GM18511 (cell line): Measurements from ENCODE around the gene ETS2.
A peak's percentile ranks its signal among the peaks of the same experiment; 100 is the strongest.
"Not testable (repeated sequence)": the region's sequence is repeated elsewhere in the genome, so short reads cannot be mapped to it uniquely, and the experiment has no call there.

Source experiments
- ATAC-seq: cut with Tn5 transposase; IDR thresholded peaks from one replicate; pipeline ENCODE4 v1.9.1; 2021; ENCODE audit warnings: mild to moderate bottlenecking, moderate library complexity; ENCODE audit not compliant: unreplicated experiment

ETS2 gene

DNA sequence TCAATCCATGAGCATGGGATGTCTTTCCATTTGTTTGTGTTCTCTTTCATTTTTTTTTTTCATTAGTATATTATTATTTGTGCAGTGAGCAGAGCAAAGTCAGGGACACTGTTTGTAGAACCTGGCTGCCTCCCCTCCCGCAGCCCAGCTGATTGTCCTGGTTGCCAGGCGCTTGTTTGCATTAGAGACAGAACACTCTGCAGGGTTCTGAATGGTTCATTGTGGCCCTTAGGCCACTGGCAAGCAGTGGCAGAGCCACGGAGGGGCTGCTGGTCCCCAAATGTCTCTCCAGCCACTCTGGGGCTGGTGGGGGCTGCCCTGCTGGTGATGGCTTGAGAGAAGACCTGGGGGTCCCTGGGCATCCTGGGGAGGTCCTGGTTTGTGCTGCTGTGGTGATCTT lies 29.0 kb downstream of the ETS2 start:
- no peak for ATAC-seq

DNA sequence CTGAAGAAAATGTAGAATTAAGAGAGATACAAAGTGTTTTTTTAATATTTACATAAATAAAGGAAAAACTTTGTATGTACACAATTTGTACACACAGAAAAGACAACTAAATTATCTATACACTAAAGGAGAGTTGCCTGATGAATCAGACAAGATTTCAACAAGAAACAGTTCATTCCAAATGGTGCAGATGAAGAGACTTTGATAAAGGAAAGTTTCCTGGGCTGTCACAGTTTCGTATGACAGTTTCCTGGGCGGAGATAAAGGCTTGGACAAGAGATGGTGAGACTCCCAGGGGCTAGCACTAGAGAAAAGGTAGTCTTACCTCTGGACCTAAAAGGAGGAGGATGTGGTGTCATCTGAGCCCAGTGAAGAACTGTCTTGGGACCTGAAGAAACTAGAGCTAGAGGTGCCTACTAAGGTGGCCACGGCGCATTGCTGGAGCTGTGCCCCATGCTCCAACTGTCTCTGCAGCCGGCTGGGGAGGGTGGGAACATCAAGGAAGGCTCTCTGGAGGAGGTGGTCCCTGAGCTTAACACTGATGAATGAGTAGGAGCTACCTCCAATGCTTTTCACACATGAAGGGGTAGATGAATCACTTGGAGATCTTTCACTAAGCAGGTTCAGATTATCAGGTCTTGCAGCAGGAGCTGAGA lies 32.2 kb downstream of the ETS2 start:
- no peak for ATAC-seq

DNA sequence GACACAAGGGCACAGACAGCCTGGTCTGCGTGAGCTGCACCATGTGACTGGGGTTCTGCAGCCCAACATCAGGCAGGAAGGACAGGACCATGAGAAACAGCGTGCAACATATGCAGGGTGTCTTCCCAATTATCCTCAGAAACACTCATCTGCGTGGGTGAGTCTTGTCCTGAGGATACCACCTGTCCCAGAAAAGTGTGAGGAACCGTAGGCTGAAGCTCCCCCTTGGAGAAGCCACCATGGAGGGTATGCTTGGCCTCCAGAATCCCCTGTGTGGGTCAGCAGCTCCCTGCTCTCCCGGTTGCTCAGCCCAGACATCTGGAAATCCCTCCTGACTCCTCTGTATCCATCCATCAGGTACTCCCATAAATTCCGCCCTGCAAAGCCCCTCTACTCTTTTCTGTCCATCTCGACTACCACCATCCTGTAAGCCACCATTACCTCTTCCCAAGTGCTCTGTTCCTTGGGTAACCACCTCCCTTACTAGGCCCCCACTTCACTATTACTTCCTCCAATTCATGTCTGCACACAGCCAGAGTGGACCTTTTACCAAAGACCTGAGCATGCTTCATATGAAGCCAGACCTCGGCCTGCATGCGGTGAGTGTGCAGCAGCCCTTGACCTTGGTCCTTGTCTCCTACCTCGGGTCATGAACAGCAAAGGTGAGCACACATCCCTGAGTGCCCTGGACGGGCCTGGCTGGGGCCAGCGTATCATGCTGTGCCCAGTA lies 33.0 kb downstream of the ETS2 start:
- ATAC-seq = no peak

GRCh38 chr21:38839328-38840286 lies 33.9 kb downstream of the ETS2 start:
- ATAC-seq = no peak

DNA sequence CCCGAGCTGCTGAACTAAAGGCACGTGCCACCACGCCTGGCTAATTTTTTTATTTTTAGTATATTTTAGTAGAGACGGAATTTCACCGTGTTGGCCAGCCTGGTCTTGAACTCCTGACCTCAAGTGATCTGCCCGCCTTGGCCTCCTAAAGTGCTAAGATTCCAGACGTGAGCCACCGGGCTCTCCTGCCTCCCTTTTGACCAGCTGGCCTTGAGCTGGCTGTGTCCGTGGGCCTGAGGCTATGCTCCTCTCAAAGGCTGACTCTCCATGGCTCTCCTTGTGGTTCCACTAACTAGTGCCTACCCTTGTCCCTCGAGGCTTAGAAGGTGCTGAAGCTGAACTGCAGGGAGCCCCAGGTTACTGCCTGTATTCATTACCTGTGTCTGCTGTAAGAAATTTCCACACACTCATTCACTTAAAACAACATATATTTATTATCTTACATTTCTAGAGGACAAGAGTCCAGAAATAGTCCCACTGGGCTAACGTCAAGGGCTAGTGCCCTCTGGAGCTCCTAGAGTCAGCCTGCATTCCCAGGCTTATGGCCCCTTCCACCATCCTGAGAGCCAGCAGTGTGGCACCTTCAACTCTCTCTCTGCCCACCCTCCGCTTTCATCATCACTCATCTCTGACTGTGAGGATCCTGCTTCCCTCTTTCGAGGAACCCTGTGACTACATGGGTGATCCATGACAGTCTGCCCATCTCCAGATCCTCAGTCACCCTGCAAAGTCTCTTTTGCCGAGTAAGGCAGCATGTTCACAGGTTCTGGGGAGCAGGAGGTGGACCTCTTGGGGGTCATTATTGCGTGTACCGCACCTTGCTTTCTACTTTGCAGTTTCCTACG lies 34.9 kb downstream of the ETS2 start:
- ATAC-seq = no peak

- ATAC-seq = no peak
Observed at GRCh38 chr21:38841472-38841871, 35.7 kb downstream of the ETS2 start.

GRCh38 chr21:38842079-38842478 lies 36.4 kb downstream of the ETS2 start:
- no peak for ATAC-seq

- ATAC-seq = no peak
Observed at GRCh38 chr21:38843379-38843778, 37.6 kb downstream of the ETS2 start.

- ATAC-seq = no peak
Observed at GRCh38 chr21:38843806-38844503, 38.2 kb downstream of the ETS2 start.

- not testable (repeated sequence) for ATAC-seq
Observed at GRCh38 chr21:38845374-38845773, 39.6 kb downstream of the ETS2 start.

GRCh38 chr21:38847556-38847955 lies 41.8 kb downstream of the ETS2 start:
- ATAC-seq = no peak

DNA sequence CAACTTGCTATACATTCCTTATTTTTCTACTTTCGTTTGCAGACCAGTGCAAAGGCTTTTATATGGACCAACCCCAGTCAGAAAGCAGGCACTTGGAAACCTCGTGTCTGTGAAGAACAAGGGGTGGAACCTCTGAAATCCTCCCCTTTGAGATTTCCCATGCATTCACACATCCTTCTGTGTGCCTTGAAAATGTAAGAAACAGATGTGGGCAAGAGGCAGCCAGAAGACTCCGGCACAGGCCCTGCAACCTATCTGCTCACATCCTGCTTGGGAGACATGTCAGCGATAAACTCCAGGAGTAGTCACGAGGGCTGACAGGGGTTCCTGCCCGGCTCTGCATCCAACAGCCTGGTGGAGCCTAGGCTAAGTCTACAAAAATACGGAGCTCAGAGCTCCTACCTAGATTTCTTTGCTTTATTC lies 42.5 kb downstream of the ETS2 start:
- ATAC-seq = no peak

DNA sequence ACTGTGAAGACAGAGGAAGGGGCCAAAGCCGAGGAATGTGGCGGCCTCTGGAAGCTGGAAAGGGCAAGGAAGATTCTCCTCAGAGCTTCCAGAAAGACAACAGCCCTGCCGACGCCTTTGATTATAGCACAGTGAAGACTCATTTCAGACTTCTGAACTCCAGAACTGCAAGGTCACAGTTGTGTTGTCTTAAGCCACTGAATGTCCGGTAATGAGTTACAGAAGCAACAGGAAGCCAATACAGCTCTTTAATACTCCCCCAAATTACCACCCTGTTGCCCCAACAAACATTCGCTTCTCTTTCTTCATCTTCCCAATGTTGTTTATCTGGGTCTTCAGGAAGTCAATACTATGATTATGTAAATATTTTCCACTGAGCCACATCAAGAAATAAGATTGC lies 44.0 kb downstream of the ETS2 start:
- ATAC-seq = no peak

- no peak for ATAC-seq
Observed at GRCh38 chr21:38850277-38850951, 44.7 kb downstream of the ETS2 start.

GRCh38 chr21:38851101-38851500 lies 45.4 kb downstream of the ETS2 start:
- ATAC-seq = no peak

GRCh38 chr21:38852278-38852677 lies 46.5 kb downstream of the ETS2 start:
- ATAC-seq = no peak

DNA sequence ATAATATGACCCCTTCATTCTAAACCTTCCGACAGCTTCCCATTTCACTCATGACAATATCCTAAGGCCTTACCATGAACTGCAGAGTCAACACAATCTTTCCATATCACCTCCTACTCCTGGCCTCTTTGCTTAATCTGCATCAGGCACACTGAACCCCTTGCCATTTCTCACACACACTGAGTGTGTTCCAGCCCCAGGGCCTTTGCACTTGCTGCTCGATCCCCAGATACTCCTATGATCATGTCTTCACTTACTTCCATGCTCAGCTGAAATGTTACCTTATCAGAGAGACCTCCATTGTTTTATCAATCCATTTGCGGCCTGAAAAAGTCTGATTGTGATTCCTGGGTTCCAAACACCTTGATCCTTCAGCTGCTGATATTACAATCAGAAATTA lies 47.0 kb downstream of the ETS2 start:
- ATAC-seq = no peak

- peak; percentile 97 for ATAC-seq
Observed at GRCh38 chr21:38853421-38853919, 47.7 kb downstream of the ETS2 start.

DNA sequence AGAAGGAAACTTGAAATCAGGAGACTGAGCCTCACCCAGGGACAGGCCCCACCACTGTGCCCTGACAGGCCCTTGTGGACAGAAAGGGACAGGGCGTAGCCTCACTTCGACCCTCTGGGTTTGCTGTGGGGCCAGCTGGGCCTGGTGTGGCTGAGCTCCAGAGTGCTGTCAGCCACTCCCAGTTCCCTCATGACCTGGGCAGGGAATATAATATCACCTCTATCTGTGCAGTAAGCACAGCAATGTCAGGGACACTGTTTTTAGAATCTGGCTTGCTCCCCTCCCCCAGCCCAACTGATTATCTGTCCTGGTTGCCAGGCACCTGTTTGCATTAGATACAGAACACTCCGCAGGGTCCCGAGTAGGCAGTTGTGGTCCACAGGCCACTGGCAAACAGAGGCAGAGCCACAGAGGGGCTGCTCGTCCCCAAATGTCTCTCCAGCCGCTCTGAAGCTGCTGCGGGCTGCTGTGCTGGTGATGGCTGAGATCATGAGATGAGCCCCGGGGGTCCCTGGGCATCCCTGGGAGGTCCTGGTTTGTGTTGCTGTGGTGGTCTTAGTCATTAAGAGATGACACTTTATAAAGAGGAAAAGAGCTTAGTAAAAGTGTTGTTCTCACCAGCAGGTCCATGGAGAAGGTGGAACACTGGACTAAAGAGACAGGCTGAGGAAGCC lies 51.6 kb downstream of the ETS2 start:
- ATAC-seq = no peak
